ENCODE results near the gene NUDT15. TPM values are rescaled to one million over a fixed set of nuclear protein-coding genes. Genes with fewer than 3 reads are reported as not detected.

Gene NUDT15
- total RNA-seq, 1 experiment from 2014 or later: 38.6 TPM

DNA sequence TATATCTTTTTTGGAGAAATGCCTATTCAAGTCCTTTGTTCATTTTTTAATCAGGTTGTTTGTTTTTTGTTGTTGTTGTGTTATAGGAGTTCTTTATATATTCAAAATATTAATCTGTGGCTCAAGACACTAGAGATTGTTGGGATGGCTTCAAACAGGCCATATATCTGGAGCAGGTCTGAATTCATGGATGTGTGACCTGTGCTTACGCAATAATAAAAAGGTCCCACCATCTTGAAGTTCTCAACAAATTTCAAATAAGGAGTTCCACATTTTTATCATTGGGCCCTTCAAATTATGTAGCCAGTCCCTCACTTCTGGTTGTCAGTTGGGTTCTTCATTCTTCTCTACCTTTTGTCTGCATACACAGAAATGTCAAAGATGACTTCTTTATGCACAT lies 17.7 kb upstream of the NUDT15 start:
- Histone ChIP-seq H3K9ac (ENCODE audit: low read length) (no peak overlapping the region), H3K4me3 (replicated peaks in 1 of 2; ENCODE audit: low read depth in 1 of 2, low read length in 2 of 2) (no peak overlapping the region), H3K4me2 (ENCODE audit: low read length) (no peak overlapping the region), H3K27me3 (ENCODE audit: insufficient read depth, low read length) (no peaks in the 10 kb centered on the region), H3K79me2 (ENCODE audit: insufficient read depth, low read length) (no peaks in the 10 kb centered on the region), H3K9me2 (ENCODE audit: insufficient read depth) (no peaks in the 10 kb centered on the region), H3K9me3 (ENCODE audit: control insufficient read depth in 1 of 2, insufficient read depth in 1 of 2, low read depth in 1 of 2, low read length in 2 of 2) (no peaks in the 10 kb centered on the region), H3K4me1 (ENCODE audit: control insufficient read depth in 1 of 2, insufficient read depth in 2 of 2, low read length in 2 of 2) (no peaks in the 10 kb centered on the region), H2AFZ (ENCODE audit: low read depth, low read length, poor library complexity, severe bottlenecking) (no peak overlapping the region), H3K36me3 (ENCODE audit: control insufficient read depth in 1 of 2, insufficient read depth in 2 of 2, low read length in 2 of 2) (no peaks in the 10 kb centered on the region), H3K27ac (ENCODE audit: low read depth, low read length) (no peak overlapping the region), H4K20me1 (ENCODE audit: insufficient read depth) (no peaks in the 10 kb centered on the region)
- CTCF ChIA-PET: no interaction called here
- RAD21 ChIA-PET (ENCODE audit: low non-redundant PET in 1 of 2, low total read pairs in 2 of 2, uncharacterized antibody in 2 of 2, unreplicated experiment in 2 of 2): no interaction called here
- DNase-seq (ENCODE audit: low read depth, low spot score): no peak
- intact Hi-C loops (cut with micrococcal nuclease): no loop called here
- no peak for ATAC-seq
- TF ChIP-seq YY1 (IDR thresholded peaks at IDR 0.05; ENCODE audit: extremely low read depth, insufficient replicate concordance, low read depth, low read length): no peak
- no peak for TF ChIP-seq FOSL1 (IDR thresholded peaks at IDR 0.05; ENCODE audit: low read depth)
- no peak for TF ChIP-seq JUND (IDR thresholded peaks at IDR 0.05)
- TF ChIP-seq CEBPB (IDR thresholded peaks at IDR 0.05; ENCODE audit: low read depth): no peak
- TF ChIP-seq TCF7L2 (IDR thresholded peaks at IDR 0.05; ENCODE audit: borderline replicate concordance, extremely low read depth, insufficient read depth, insufficient read length): no peak
- TF ChIP-seq SIN3A (IDR thresholded peaks at IDR 0.05; ENCODE audit: low read depth): no peak
- no peak for TF ChIP-seq ZBTB33 (IDR thresholded peaks at IDR 0.05; ENCODE audit: extremely low read depth, insufficient replicate concordance, low read length)
- no peak for TF ChIP-seq SRF (IDR thresholded peaks at IDR 0.05; ENCODE audit: low read depth)
- no peak for TF ChIP-seq EZH2phosphoT487 (IDR thresholded peaks at IDR 0.05; ENCODE audit: borderline replicate concordance)
- TF ChIP-seq EGR1 (IDR thresholded peaks at IDR 0.05; ENCODE audit: low read depth): no peak
- TF ChIP-seq, protein P1, sequence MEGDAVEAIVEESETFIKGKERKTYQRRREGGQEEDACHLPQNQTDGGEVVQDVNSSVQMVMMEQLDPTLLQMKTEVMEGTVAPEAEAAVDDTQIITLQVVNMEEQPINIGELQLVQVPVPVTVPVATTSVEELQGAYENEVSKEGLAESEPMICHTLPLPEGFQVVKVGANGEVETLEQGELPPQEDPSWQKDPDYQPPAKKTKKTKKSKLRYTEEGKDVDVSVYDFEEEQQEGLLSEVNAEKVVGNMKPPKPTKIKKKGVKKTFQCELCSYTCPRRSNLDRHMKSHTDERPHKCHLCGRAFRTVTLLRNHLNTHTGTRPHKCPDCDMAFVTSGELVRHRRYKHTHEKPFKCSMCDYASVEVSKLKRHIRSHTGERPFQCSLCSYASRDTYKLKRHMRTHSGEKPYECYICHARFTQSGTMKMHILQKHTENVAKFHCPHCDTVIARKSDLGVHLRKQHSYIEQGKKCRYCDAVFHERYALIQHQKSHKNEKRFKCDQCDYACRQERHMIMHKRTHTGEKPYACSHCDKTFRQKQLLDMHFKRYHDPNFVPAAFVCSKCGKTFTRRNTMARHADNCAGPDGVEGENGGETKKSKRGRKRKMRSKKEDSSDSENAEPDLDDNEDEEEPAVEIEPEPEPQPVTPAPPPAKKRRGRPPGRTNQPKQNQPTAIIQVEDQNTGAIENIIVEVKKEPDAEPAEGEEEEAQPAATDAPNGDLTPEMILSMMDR (IDR thresholded peaks at IDR 0.05 in 2 of 3, conservative IDR thresholded peaks at IDR 0.05 in 1 of 3; ENCODE audit: borderline replicate concordance in 1 of 3, insufficient read depth in 1 of 3, low read depth in 2 of 3, low read length in 2 of 3): no peak
- TF ChIP-seq ZFX (IDR thresholded peaks at IDR 0.05): no peak
- TF ChIP-seq POLR2A (IDR thresholded peaks at IDR 0.05; ENCODE audit: borderline replicate concordance, extremely low read depth, insufficient read depth, insufficient read length): no peak
- TF ChIP-seq POLR2AphosphoS5 (IDR thresholded peaks at IDR 0.05; ENCODE audit: low read depth, low read length): no peak
- TF ChIP-seq RAD21 (IDR thresholded peaks at IDR 0.05; ENCODE audit: low read depth): no peak
- TF ChIP-seq ELF1 (IDR thresholded peaks at IDR 0.05; ENCODE audit: borderline replicate concordance, low read depth): no peak
- TF ChIP-seq EZH2 (IDR thresholded peaks at IDR 0.05): no peak
- POLR2A ChIA-PET: no interaction called here
- no TSS peak for BruUV-seq (replicated peaks)
